GM18951 (cell line): ENCODE data around the gene SUMF1.

Source experiments
- POLR2A ChIP-seq: IDR thresholded peaks from 4 replicates; pipeline ENCODE4 v1.6.1; 2011; ENCODE audit warnings: mild to moderate bottlenecking; ENCODE audit not compliant: insufficient read length, insufficient read depth; ENCODE audit errors: extremely low read depth
- in situ Hi-C: fragments of 300-500 bp; cut with MboI; formaldehyde crosslinking; loops from one replicate; pipeline ENCODE4 v1.12.0; 2022; ENCODE audit warnings: low sequenced_read_pairs, mixed read lengths, inconsistent platforms; ENCODE audit not compliant: unreplicated experiment

SUMF1 gene

DNA sequence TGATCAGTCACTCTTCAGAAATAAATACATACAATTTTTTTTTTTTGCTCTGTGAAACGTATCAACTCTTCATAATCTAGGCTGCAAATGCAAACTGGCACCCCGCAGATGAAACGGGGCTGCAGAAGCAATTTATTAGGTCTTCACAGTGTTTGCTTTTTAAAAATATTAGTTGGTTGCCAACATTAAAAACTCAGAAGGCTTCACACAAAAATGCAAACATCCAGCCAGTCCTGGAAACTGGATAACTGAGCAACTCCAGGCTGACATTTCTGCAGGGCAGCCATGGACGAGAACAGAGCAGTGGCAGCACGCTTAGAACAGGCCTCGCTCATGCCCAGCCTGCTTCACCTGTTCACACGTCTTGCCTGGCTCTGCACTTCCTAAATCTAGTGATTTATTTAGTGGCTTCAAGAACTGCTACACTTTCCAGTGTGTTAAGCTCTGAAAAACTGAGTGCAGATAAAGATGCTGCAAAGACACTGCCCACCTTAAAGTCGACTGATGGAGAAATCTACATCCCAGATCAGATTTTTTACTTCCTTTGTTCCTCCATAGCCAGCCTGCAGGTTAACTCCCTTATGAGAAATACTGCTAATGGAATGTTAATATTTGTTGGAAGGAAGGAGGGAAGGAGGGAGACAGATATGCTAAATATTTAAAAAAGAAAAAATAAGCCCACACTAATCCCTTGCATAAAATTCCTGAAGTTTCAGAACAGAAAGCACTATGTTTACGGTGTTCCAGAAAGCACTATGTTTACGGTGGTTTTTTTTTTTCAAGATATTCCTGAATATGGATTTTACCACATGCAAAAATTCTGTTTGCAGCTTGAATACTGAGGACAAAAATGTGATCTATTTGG, 110.3 kb downstream of the SUMF1 start:
- TF ChIP-seq POLR2A, result no peak
- in situ Hi-C loops, result loop anchor here (10.0 kb wide), 1 partner anchor 288 kb away; no protein-coding TSS in a partner anchor

DNA sequence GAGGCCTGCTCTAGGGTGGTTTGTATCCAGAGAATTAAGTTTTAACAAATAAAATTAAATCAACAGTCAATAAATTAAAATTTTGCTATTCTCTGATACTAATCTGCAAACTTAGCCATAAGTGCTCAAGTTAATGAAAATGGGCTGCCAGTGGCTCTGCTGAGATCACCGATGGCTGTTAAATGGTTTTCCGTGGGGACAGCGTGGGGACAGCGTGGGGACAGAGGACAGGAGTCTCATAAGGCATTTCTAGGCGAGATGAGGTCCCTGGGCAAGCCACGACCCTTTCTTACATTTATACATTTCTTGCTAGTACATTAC, 110.9 kb downstream of the SUMF1 start:
- in situ Hi-C loops, result loop anchor here (10.0 kb wide), 1 partner anchor 289 kb away; no protein-coding TSS in a partner anchor
- no peak for TF ChIP-seq POLR2A

DNA sequence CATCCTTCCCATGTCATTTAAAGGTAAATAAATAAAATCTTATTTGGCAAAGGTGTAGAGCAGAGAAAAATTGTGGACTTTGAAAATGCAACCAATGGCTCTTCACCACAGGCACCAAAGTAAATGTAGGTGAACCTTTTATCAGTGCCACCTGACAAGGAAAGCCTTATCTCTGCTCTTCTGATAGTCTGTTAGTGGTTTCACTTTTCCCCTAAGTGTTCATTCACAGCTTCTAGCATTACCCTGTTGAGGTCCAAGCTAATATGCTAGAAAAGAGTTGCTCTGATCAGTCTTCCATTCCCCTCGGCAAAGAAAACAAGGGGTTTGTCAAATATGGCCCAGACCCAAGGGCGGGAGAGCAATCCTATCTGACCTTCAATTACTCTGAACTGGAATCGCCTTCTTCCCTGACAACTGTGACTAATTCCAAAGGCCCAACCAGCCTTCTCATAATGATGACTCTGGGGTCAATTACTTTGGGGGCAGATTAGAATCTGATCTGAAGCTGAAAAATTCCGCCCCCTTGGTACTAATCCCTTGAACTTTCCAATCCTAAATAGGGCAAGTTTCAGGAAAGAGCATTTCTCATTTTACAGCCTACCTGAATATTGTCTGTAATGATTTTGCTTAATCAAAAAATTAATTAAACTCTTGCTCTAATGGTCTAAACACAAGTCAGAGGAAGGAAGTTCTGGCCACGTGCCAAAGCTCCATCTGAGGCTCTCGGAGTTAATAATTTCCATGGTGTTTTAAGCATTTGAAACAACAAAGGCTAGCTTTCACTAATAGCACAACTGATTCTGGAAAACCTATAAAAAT, 111.5 kb downstream of the SUMF1 start:
- TF ChIP-seq POLR2A, result no peak
- in situ Hi-C loops, result loop anchor here (10.0 kb wide), 1 partner anchor 289 kb away; no protein-coding TSS in a partner anchor

DNA sequence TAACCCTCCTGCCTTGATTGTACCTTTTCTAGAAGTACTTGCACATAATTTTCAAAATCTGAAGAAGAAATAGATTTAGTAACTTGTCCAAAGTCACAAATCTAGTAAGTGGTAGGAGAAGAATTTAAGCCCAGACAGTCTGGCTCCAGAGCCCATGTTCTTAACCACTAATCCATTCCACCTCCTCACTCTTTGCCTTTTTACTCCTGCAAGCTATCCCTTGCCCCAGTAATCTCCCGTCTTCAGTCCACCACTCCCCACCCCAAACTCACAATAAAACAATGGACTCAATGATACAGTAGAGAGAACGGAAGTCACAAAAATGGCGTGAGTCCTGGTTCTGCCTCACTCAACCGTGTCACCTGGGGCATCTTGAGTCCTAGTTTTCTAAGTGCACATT, 115.2 kb downstream of the SUMF1 start:
- in situ Hi-C loops, result loop anchor here (10.0 kb wide), 1 partner anchor 293 kb away; no protein-coding TSS in a partner anchor
- no peak for TF ChIP-seq POLR2A

DNA sequence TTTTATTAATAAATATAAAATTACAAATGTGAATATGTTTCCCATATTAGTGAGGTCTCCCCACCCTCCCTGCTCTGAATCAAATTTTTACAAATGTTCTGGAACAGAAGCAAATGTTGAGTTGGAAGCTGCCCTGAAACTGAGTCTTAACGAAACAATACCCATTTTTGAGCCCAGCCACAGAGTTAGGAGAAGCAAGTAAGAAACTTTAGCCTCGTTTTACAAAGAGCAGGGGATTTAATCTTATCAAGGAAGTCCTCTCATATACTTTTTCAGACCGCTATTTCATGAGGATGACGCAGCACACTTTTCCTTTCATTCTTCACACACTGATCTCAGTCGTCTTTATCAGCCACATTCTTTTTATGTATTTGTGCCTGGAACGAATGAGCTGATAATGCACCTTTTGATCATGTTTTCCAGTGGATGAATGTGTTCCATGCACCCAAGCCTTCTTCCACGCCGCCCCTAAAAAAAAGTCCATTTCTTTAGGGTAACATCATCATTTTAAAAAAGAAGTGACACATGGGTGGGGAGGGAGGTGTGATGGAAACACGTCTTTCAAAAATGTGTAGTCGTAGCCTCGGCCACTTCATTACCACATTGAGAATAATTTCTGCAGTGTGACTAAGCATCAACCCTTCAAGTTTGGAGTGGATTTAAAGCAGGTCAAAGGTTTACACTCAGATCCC, 115.8 kb downstream of the SUMF1 start:
- in situ Hi-C loops, result loop anchor here (10.0 kb wide), 1 partner anchor 293 kb away; no protein-coding TSS in a partner anchor
- no peak for TF ChIP-seq POLR2A

DNA sequence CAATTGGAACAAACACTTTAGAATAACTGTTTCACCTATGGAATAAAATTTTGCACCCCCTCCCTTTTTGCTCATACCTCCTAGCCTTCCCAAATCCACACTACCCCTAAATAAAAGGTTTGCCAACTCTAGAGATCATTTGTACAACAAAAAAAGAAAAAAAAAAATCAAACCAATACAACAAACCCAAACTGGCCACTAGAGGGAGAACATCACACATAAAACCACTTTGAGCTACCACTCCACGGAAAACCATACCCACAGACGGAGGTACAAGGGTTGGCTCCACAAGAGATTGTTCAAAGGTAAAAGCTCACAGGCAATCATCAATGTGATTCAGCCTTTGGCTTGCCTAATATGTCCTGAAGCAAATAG, 116.3 kb downstream of the SUMF1 start:
- in situ Hi-C loops, result loop anchor here (10.0 kb wide), 1 partner anchor 294 kb away; no protein-coding TSS in a partner anchor
- TF ChIP-seq POLR2A, result no peak

DNA sequence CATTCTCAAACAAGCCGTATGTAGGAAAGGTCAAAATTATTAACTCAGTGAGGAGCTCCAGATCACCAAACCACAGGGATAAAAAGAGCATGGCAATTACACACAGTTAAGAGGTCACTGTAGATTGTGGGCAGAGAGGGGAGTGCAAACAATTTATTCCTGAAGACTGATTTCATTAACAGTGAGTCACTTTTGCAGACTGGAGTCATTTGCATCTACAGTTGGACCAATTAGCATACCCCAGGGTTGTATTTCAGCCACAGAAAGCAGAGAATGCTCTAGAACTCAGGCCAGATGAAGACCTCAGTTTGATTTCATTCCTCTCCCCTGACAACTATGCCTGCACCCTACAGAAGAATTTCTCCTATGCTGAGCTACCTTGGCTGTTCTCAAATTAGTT, 123.8 kb downstream of the SUMF1 start:
- no peak for TF ChIP-seq POLR2A
- in situ Hi-C loops, result loop anchor here (25.0 kb wide), 1 partner anchor 719 kb away; no protein-coding TSS in a partner anchor

DNA sequence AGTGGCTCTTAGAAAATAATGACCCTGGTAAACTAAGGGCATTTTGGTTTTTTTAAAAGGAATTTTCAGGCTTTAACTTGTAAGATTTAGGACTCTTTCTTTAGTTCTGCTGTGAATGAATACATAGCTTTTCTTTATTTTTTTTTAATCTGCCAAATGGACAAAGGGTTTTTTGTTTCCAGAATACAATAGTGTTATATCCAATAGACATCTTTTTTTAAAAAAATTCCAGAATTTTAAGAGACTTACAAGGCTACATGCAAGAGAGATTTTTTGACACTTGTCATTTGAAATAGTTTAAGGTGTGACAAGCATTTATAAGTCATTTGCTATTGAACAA, 125.8 kb downstream of the SUMF1 start:
- TF ChIP-seq POLR2A, result no peak
- in situ Hi-C loops, result loop anchor here (25.0 kb wide), 1 partner anchor 721 kb away; no protein-coding TSS in a partner anchor

DNA sequence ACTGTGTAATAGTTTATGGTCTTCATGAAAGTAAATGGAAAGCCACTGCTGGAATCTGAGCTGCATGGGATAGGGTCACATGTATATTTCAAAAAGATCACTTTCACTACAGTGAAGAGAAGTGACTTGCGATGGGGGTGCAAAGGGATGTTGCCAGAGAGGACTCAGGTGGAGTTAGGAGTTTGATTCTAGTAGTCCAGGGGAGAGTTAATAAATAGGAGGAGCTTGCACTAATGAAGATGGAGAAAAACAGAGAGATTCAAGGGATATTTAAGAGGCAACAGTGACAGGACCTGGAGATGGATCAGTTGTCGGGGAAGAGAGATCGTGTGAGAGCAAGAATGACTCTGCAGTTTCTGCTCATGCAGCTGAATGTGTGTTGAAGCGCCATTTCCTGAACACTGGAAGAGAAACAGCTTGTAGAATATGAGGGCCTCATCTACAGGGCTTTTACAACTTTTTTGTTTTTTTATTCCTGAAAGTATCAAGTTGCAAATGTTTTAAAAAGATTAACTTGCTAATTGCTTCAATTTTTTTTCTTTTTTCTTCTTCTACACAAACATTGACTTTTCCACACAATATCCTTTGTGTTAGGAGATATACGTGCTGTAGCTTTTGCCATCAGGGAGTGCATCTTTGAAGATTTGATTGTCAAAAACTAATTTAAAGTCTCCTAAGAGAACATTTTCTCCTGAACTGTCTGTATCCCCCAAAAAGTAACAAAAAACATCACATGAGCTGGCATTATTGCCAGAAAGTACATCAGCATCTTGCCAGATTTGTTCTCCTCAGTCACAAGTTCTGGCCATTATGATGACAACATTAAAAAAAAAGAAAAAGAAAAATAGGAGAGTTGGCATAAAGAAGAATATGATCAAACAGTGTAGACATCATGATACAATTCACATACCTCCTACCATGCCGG, 126.4 kb downstream of the SUMF1 start:
- in situ Hi-C loops, result loop anchor here (25.0 kb wide), 1 partner anchor 722 kb away; no protein-coding TSS in a partner anchor
- TF ChIP-seq POLR2A, result no peak

DNA sequence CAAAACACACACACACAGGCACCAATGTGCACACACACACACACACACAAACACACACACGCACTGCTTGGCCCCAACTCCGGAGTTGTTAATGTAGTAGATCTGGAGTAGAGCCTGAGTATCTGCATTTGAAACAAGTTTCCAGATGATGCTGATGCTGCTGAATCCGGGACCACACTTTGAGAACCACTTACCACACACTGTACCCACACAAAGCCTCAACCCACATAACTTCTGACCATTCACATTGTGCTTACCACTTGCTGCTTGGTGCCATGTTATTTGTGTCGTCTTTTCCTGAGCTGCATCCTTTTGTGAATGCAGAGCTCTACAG, 127.0 kb downstream of the SUMF1 start:
- in situ Hi-C loops, result loop anchor here (25.0 kb wide), 1 partner anchor 722 kb away; no protein-coding TSS in a partner anchor

DNA sequence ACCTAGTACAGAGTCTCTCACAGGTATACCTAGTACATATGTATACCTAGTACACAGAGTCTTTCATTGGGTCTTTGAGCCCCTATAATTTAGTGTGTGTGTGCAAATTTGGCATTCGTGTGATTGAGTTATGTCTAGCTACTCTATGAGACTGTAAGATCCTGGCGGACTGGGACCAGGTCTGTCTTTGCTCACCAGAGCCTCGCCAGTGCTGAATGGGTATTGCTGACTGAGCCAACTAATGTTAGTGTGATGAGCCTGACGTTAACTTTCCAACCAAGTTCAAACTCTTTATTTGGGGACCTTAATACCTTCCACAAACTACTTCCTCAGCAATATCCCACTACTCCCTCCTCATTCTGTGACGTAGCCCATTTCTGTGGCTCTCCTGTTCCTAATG, 128.3 kb downstream of the SUMF1 start:
- in situ Hi-C loops, result loop anchor here (25.0 kb wide), 1 partner anchor 724 kb away; no protein-coding TSS in a partner anchor
- no peak for TF ChIP-seq POLR2A

More for the DNA sequence above, 127.0 kb downstream of the SUMF1 start:
- no peak for TF ChIP-seq POLR2A

DNA sequence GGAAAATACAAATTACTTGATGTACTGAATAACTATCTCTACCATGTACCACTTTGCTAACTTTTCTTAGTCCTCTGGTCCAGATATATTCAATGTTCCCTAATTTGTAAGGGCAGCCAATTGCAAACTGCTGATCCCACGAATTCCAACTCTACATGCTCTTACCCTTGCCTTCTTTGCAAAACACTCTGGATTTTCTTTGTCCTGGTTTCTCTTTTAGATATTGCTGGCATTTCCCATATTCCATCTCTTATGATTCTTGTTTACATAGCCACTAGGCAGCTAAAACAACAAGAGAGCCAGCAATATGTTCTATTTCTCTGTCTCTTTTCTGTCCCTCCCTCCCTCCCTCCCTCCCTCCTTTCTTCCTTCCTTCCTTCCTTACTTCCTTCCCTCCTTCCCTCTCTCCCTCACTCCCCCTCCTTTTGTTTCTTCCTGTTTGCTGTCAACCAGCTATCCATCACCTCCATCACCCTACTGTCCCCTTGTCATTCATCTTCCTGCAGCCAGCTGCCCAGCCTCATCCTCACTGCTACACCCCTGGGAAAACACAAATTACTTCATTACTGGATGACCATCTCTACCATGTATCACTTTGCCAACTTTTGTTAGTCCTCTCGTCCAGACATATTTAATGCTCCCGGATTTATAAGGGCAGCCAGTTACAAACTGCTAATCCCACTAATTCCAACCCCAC, 130.1 kb downstream of the SUMF1 start:
- in situ Hi-C loops, result loop anchor here (25.0 kb wide), 1 partner anchor 725 kb away; no protein-coding TSS in a partner anchor
- no peak for TF ChIP-seq POLR2A
